PC-3 (cell line): Measurements from ENCODE around the gene DACT1. TPM values are rescaled to one million over a fixed set of nuclear protein-coding genes. Genes with fewer than 3 reads are reported as not detected.

ENCODE experiments used
- ATAC-seq: fragments of 200-7000 bp; cut with Tn5 transposase; 2 replicates; pipeline ENCODE4 v1.9.1; 2020; ENCODE audit warnings: mild to moderate bottlenecking, moderate library complexity
- BruUV-seq: library from RNA; stranded (reverse); fragments of 400-500 nt; replicated peaks from 2 replicates; lab custom pipeline; 2021; lab: Mats Ljungman, UMichigan
- CTCF ChIA-PET: fragments of 300-600 bp; sonication (Branson Sonifier 250); formaldehyde crosslinking; loops from one replicate; lab custom pipeline; 2022; ENCODE audit warnings: antibody characterized with exemption; lab: Charles Lee
- POLR2A ChIA-PET: fragments of 300-600 bp; sonication (Branson Sonifier 250); formaldehyde crosslinking; loops from one replicate; lab custom pipeline; 2022; ENCODE audit warnings: antibody characterized with exemption; ENCODE audit not compliant: unreplicated experiment; lab: Charles Lee
- DNase-seq: peaks from one replicate; pipeline ENCODE4 v3.0.0-alpha.2; 2015
- H2AFZ ChIP-seq: fragments of 300-600 bp; sonication (generic); 2 replicates; pipeline ENCODE4 v1.6.0; 2016; ENCODE audit warnings: antibody characterized with exemption, low read length
- H3F3A ChIP-seq: fragments of 300-600 bp; sonication (generic); one replicate; pipeline ENCODE4 v1.6.0; 2017; ENCODE audit warnings: antibody characterized with exemption, low read length, control low read depth, mild to moderate bottlenecking; ENCODE audit not compliant: unreplicated experiment
- H3K27ac ChIP-seq: fragments of 300-600 bp; sonication (generic); 2 replicates; pipeline ENCODE4 v1.5.1; 2016; ENCODE audit warnings: mild to moderate bottlenecking, low read length
- H3K27me3 ChIP-seq: fragments of 300-600 bp; sonication (generic); 2 replicates; pipeline ENCODE4 v1.6.1; 2016; ENCODE audit warnings: low read length, mixed read lengths
- H3K36me3 ChIP-seq: fragments of 300-600 bp; sonication (generic); 2 replicates; pipeline ENCODE4 v1.6.1; 2016; ENCODE audit warnings: low read depth, mixed run types, low read length, mixed read lengths
- H3K4me1 ChIP-seq: fragments of 300-600 bp; sonication (generic); 2 replicates; pipeline ENCODE4 v1.5.1; 2016; ENCODE audit warnings: low read length; ENCODE audit not compliant: insufficient read depth
- H3K4me2 ChIP-seq: fragments of 300-600 bp; sonication (generic); 2 replicates; pipeline ENCODE4 v1.6.0; 2016; ENCODE audit warnings: low read length
- H3K4me3 ChIP-seq: fragments of 300-600 bp; sonication (generic); 2 replicates; pipeline ENCODE4 v1.5.1; 2016; ENCODE audit warnings: mild to moderate bottlenecking, low read length, mixed read lengths
- H3K79me2 ChIP-seq: fragments of 300-600 bp; sonication (generic); 2 replicates; pipeline ENCODE4 v1.6.1; 2017; ENCODE audit warnings: low read length, mixed read lengths
- H3K9ac ChIP-seq: fragments of 300-600 bp; sonication (generic); 2 replicates; pipeline ENCODE4 v1.6.0; 2016; ENCODE audit warnings: mild to moderate bottlenecking, low read length
- H3K9me2 ChIP-seq: fragments of 300-600 bp; sonication (generic); replicated peaks from 2 replicates; pipeline ENCODE4 v1.6.1; 2016; ENCODE audit warnings: mixed run types, low read length, mixed read lengths
- H3K9me3 ChIP-seq: fragments of 300-600 bp; sonication (generic); 2 replicates; pipeline ENCODE4 v1.6.1; 2016; ENCODE audit warnings: low read length, mixed read lengths
- H4K20me1 ChIP-seq: fragments of 300-600 bp; sonication (generic); 2 replicates; pipeline ENCODE4 v1.6.1; 2016; ENCODE audit warnings: low read length, mixed read lengths
- EZH2 ChIP-seq: fragments of 300-600 bp; sonication (generic); IDR thresholded peaks from one replicate; pipeline ENCODE4 v1.6.1; 2017; ENCODE audit warnings: antibody characterized with exemption, mild to moderate bottlenecking, low read length; ENCODE audit not compliant: unreplicated experiment
- EZH2phosphoT487 ChIP-seq: fragments of 300-600 bp; sonication (generic); IDR thresholded peaks from 2 replicates; pipeline ENCODE4 v1.6.1; 2018; ENCODE audit warnings: mild to moderate bottlenecking, antibody characterized with exemption, low read length, borderline replicate concordance
- intact Hi-C: fragments of 100-400 bp; cut with micrococcal nuclease; formaldehyde crosslinking; loops from 2 replicates; pipeline ENCODE4 v1.9.0; 2023
- total RNA-seq: library from RNA; depleted of rRNA; stranded (reverse); fragments of >200 nt; gene quantifications from 2 replicates; pipeline ENCODE4 v1.2.3, GENCODE V29; 2014
- TF ChIP-seq, protein P1 (sequence below): fragments of 300-600 bp; sonication (generic); conservative IDR thresholded peaks from 2 replicates; pipeline ENCODE4 v1.5.1; 2017; ENCODE audit warnings: antibody characterized with exemption, low read depth, mild to moderate bottlenecking, low read length

Gene DACT1
- total RNA-seq, 1 experiment from 2014 or later, result 1.8 TPM

- H3K4me1 ChIP-seq, result no peaks in the 10 kb centered on the region
- no peaks in the 10 kb centered on the region for H4K20me1 ChIP-seq
- no peaks in the 10 kb centered on the region for H3K9me3 ChIP-seq
- H3K9ac ChIP-seq, result no peak overlapping the region
- H3F3A ChIP-seq, result no peaks in the 10 kb centered on the region
- H3K4me2 ChIP-seq, result no peak overlapping the region
- ChIA-PET CTCF (interaction anchor here (0.8 kb wide), 2 partner anchors 54 to 127 kb away, joined by 3 to 7 read pairs; no protein-coding TSS in a partner anchor), POLR2A (no interaction called here)
- no peaks in the 10 kb centered on the region for H3K36me3 ChIP-seq
- H3K27me3 ChIP-seq, result peaks cover 62% of the 10 kb centered on the region
- H3K9me2 ChIP-seq, result no peaks in the 10 kb centered on the region
- H3K27ac ChIP-seq, result no peak overlapping the region
- DNase-seq (no peak), ATAC-seq (no peak)
- intact Hi-C loops, result no loop called here
- no TSS peak for BruUV-seq
- H3K4me3 ChIP-seq, result no peak overlapping the region
- TF ChIP-seq EZH2 (no peak), EZH2phosphoT487 (no peak)
- TF ChIP-seq, protein P1, sequence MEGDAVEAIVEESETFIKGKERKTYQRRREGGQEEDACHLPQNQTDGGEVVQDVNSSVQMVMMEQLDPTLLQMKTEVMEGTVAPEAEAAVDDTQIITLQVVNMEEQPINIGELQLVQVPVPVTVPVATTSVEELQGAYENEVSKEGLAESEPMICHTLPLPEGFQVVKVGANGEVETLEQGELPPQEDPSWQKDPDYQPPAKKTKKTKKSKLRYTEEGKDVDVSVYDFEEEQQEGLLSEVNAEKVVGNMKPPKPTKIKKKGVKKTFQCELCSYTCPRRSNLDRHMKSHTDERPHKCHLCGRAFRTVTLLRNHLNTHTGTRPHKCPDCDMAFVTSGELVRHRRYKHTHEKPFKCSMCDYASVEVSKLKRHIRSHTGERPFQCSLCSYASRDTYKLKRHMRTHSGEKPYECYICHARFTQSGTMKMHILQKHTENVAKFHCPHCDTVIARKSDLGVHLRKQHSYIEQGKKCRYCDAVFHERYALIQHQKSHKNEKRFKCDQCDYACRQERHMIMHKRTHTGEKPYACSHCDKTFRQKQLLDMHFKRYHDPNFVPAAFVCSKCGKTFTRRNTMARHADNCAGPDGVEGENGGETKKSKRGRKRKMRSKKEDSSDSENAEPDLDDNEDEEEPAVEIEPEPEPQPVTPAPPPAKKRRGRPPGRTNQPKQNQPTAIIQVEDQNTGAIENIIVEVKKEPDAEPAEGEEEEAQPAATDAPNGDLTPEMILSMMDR, result no peak
- no peak overlapping the region for H2AFZ ChIP-seq
- H3K79me2 ChIP-seq, result no peaks in the 10 kb centered on the region
These were observed 9.4 kb upstream of the DACT1 start for GRCh38 chr14:58628406-58628805.

DNA sequence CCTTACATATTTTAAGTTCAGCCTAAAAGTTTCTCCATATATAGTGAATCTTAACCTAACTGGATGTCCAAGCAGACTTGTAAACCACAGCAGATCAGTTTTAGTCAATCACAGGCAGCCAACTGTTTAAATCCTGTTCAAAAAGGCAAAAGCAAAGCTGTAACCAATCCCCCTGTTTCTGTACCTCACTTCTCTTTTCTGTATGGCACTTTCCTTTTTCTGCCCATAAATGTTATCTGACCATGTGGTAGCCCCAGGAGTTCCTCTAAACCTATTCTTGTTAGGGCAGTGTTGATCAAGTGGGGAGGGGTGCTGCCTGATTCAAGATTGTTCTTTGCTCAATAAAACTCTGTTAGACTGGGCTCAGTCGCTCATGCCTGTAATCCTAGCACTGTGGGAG lies 8.5 kb upstream of the DACT1 start:
- Histone ChIP-seq H3K9me3 (no peaks in the 10 kb centered on the region), H3K4me1 (no peaks in the 10 kb centered on the region), H3K79me2 (no peaks in the 10 kb centered on the region), H3K27ac (no peak overlapping the region), H3K4me2 (no peak overlapping the region), H4K20me1 (no peaks in the 10 kb centered on the region), H3K36me3 (no peaks in the 10 kb centered on the region), H3K27me3 (peaks cover 71% of the 10 kb centered on the region), H3K9me2 (no peaks in the 10 kb centered on the region), H2AFZ (no peak overlapping the region), H3K9ac (no peak overlapping the region), H3K4me3 (no peak overlapping the region), H3F3A (no peaks in the 10 kb centered on the region)
- ChIA-PET POLR2A (no interaction called here), CTCF (no interaction called here)
- DNase-seq, result no peak
- TF ChIP-seq EZH2phosphoT487, result no peak
- TF ChIP-seq, protein P1, result no peak
- TF ChIP-seq EZH2, result no peak
- ATAC-seq, result no peak
- intact Hi-C loops, result no loop called here
- BruUV-seq, result no TSS peak

DNA sequence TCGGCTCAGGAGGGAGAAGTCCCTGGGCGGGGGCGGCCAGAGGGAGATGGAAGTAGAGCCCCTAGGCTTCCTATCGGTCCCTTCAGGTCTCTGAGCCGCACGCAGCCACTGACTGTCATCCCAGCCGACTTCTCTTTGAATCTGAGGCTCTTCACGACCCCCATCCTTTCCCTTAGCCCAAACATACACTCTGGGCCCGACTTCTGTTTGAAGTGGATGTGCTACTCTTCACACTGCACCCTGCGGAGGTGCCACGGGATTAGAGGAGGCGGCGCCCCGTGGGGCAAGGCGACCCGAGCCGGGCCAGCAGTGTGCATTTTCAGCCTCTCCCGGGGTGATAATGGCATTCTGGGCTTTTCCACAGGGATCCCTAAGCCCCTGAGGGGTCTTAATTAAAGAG lies 6.0 kb upstream of the DACT1 start:
- no peaks in the 10 kb centered on the region for H3K36me3 ChIP-seq
- no peak overlapping the region for H3K4me3 ChIP-seq
- no peaks in the 10 kb centered on the region for H3F3A ChIP-seq
- BruUV-seq, result no TSS peak
- ChIA-PET POLR2A (no interaction called here), CTCF (no interaction called here)
- H4K20me1 ChIP-seq, result no peaks in the 10 kb centered on the region
- H3K9ac ChIP-seq, result no peak overlapping the region
- H2AFZ ChIP-seq, result no peak overlapping the region
- intact Hi-C loops, result no loop called here
- H3K79me2 ChIP-seq, result no peaks in the 10 kb centered on the region
- H3K4me1 ChIP-seq, result no peaks in the 10 kb centered on the region
- H3K9me2 ChIP-seq, result no peaks in the 10 kb centered on the region
- TF ChIP-seq EZH2 (peak; percentile 21), EZH2phosphoT487 (no peak)
- no peak for ATAC-seq
- no peak for DNase-seq
- peaks cover 86% of the 10 kb centered on the region for H3K27me3 ChIP-seq
- H3K9me3 ChIP-seq, result no peaks in the 10 kb centered on the region
- no peak overlapping the region for H3K27ac ChIP-seq
- no peak overlapping the region for H3K4me2 ChIP-seq
